NCI-H774 (cell line): ENCODE results near the gene PTBP1.
"Not testable (repeated sequence)": the region's sequence is repeated elsewhere in the genome, so short reads cannot be mapped to it uniquely, and the experiment has no call there.

ENCODE experiments used
- DNase-seq: peaks from one replicate; lab custom pipeline; 2025; lab: John Stamatoyannopoulos, UW

PTBP1 gene

DNA sequence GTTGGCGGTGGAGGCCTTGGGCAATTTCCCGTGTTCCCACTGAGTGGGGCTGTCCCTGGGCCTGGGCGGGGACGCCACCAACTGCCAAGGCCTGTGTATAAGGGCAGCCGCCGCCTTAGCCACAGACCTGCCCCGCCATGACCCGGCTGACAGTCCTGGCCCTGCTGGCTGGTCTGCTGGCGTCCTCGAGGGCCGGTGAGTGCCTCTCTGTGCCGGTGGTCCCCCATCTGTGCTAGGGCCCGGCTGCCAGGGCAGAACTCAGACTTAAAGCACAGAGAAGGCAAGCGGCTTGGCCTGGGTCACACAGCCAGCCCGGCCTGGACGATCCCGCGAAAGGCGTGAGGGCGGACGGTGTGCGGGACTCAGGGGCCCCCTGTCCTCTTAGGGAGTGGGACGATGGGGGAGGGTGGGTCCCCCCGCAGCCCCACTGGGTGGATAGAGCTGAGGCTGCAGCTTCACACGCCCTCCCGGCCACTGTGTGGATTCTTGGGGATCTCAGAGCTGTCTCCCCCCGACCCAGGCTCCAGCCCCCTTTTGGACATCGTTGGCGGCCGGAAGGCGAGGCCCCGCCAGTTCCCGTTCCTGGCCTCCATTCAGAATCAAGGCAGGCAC, 30.6 kb downstream of the PTBP1 start, which contains the start of gene AZU1:
Gene AZU1, plus strand, starts transcription at position 128 of the 612 bp plus-strand sequence. Its CDS starts 10 bp downstream, at position 138.
- no peak for DNase-seq

DNA sequence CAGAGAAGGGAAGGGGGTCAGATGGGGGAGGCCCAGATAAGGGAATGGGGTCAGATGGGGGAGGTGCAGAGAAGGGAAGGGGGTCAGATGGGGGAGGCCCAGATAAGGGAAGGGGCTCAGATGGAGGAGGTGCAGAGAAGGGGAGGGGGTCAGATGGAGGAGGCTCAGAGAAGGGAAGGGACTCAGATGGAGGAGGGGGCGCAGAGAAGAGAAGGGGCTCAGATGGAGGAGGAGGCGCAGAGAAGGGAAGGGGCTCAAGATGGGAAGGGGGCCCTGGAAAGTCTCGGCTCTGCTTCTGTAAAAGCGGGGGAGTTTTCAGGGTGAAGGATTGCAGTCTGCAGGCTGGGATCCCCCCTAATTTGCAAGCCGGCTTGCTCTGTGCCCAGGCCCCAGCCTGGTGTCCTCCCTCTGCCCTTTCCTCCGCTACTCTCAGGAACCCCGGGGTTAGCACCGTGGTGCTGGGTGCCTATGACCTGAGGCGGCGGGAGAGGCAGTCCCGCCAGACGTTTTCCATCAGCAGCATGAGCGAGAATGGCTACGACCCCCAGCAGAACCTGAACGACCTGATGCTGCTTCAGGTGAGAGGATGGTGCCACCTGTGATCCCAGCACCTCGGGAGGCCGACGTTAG, 32.0 kb downstream of the PTBP1 start:
- DNase-seq: no peak

DNA sequence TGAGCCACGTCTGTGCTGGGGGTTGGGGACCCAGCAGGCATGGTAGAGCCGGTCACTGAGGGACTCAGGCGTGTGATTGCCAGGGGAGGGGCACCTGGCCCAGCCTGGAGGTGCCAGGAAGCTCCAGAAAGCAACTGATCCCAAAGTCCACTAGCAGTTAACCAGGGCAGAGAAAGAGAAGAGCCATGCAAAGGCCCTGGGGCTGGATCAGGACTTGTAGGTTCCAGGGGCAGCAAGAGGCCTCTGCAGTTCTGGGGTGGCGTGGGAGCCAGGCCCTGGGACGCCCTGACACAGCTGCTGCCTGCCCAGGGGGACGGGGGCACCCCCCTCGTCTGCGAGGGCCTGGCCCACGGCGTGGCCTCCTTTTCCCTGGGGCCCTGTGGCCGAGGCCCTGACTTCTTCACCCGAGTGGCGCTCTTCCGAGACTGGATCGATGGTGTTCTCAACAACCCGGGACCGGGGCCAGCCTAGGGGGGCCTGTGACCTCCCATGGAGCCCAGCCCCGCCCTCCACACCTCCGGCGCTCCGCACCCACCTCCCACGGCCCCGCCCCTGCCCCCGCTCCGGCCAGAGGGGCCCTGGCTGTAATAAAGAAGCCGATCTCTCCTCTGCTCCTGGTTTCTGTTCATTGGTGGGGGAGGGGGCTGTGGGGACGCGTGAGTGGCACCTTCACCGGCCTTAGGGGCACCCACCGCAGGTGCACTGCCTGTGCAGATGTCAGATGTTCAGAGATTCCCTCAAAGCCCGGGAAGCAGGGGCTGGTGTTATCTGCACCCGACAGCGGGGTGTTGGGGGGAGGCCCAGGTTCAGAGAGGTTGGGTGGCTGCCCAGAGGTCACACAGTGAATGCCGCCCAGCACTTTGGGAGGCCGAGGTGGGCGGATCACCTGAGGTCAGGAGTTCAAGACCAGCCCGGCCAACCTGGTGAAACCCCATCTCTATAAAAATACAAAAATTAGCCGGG, 34.4 kb downstream of the PTBP1 start:
- no peak for DNase-seq

DNA sequence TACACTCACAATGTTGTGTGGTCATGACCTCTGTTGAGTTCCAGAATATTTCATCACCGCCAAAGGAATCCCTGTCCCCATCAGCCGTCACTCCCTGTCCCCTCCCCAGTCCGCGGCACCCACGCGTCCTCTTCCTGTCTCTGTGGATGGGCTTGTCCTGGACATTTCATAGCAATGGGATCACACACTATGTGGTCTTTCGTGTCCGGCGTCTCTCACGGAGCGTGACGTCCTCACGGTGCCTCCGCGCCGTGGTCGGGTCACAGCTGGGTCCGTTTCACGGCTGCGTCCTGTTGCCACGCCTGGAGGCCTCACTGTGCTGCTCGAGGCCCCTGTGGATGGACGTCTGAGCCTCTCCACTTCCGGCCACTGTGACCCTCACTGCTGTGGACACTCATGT, 37.0 kb downstream of the PTBP1 start:
- DNase-seq: no peak

DNA sequence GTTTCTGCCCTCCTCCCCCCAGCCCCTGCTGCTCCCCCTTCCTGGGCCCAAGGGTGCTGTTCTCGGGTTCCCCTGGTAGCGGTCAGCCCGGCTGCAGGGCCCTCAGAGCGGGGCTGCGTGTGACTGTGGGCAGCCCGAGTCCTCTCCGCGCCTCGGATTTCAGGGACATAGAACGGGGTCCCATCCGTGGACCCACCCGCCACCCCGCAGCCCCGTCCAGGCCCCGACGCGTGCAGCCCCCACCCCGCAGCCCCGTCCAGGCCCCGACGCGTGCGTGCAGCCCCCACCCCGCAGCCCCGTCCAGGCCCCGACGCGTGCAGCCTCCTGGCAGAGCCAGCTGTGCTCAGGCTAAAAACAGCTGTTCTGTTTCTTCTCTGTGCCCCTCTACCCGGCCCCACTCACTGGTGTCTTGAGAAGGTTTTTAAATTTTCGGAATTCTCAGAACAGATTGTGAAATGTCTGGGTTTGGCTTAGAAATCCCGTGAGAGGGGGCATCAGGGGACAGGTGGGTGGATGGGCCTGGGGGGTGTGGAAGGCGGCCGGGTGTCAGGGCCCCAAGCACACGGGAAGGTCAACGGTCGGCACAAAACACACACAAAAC, 38.1 kb downstream of the PTBP1 start:
- no peak for DNase-seq

DNA sequence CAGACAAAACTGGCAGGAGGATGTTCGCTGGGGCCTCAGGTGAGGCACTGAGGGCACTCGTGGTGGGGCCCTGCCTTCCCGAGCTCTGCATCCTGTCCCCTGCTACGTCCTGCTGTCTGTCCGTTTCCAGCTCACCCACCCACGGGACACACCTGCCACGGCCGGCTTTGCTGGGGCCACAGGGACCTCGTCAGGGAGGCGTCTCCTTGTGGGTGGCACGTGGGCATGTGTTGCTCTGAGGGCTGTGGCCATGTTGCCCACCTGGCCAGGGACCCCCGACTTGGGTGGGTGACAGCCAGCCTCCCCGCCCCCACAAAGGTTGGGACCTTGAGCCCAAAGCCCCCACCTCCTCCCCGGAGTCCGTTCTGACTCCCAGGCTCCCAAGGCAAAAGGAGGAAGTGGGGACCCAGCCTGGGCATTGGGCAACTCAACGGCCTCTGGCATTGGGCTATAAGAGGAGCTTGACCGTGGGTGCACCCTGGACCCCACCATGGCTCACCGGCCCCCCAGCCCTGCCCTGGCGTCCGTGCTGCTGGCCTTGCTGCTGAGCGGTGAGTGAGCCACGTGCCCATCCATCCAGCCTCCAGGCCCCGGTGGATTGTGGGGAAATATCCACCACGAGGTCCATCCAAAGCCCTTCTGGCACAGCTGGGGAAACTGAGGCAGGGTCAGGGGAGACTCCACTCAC, 43.4 kb downstream of the PTBP1 start, which contains the start of gene PRTN3:
Gene PRTN3, plus strand, starts transcription at position 481 of the 688 bp plus-strand sequence. Its CDS starts 10 bp downstream, at position 491.
- DNase-seq: no peak

DNA sequence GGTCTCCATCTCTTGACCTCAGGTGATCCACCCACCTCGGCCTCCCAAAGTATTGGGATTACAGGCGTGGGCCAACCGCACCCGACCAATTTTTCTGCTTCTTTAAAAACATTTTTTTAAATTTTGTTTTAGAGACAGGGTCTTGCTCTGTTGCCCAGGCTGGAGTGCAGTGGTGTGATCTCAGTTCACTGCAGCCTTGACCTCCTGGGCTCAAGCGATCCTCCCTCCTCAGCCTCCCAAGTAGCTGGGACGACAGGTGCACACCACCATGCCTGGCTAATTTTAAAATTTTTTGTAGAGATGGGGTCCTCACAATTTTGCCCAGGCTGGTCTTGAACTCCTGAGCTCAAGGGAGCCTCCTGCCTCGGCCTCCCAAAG, 45.5 kb downstream of the PTBP1 start:
- DNase-seq: not testable (repeated sequence)

DNA sequence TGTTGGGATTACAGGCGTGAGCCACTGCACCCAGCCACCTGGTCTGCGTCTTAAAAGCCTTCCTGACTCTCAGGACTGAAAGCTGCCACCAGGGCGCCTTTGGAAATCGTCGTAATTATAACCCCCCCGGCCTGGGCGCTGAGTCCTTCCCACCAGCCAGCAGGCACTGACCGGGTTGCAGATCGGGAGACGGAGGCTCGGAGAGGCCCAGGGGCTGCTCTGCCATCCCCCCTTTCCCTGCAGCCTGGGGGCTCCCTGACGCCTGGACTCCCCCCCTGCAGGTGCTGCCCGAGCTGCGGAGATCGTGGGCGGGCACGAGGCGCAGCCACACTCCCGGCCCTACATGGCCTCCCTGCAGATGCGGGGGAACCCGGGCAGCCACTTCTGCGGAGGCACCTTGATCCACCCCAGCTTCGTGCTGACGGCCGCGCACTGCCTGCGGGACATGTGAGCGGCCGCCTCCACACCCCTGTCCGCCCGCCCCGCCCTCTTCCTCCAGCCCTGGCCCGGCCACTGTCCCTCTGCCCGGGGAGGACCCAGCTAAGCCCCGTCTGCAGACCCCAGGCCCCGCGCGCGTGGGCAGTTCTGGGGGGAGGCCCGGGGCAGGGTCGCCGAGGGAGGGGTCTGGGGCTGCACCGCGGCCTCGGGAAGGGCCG, 46.1 kb downstream of the PTBP1 start:
- peak; percentile 9 for DNase-seq

DNA sequence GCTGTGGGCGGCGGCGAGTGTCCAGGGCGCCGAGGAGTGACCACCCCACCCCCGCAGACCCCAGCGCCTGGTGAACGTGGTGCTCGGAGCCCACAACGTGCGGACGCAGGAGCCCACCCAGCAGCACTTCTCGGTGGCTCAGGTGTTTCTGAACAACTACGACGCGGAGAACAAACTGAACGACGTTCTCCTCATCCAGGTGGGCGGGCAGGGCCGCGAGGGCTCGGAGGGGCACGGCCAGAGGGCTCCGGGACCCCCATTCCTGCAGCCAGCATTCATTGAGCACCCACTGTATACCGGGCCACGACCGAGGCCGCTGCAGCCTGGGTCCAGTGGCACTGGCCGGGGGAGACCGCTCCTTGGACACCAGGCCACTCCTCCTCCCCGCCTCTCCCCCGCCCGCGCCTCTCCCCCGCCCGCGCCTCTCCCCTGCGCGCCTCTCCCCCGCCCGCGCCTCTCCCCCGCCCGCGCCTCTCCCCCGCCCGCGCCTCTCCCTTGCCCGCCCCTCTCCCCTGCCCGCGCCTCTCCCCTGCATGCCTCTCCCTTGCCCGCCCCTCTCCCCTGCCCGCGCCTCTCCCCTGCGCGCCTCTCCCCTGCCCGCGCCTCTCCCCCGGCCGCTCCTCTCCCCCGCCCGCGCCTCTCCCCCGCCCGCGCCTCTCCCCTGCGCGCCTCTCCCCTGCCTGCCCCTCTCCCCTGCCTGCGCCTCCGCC, 46.7 kb downstream of the PTBP1 start:
- DNase-seq: no peak

DNA sequence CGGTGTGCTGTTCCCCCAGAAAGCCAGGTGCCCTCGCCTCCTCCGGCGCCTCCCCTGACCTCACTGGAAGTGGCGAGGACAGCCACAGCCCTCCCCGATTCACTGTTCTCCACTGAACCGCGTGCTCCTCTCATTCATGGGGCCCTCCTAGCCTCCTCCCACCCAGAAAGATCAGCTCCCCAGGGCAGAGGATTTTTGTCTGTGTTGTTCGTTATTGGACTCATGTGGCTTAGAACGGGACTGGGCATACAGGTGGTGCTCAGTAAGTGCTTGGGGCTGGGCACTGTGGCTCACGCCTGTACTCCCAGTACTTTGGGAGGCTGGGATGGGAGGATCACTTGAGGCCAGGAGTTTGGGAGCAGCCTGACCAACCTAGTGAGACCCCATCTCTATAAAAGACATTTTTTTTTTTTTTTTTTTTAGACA, 47.3 kb downstream of the PTBP1 start:
- no peak for DNase-seq

DNA sequence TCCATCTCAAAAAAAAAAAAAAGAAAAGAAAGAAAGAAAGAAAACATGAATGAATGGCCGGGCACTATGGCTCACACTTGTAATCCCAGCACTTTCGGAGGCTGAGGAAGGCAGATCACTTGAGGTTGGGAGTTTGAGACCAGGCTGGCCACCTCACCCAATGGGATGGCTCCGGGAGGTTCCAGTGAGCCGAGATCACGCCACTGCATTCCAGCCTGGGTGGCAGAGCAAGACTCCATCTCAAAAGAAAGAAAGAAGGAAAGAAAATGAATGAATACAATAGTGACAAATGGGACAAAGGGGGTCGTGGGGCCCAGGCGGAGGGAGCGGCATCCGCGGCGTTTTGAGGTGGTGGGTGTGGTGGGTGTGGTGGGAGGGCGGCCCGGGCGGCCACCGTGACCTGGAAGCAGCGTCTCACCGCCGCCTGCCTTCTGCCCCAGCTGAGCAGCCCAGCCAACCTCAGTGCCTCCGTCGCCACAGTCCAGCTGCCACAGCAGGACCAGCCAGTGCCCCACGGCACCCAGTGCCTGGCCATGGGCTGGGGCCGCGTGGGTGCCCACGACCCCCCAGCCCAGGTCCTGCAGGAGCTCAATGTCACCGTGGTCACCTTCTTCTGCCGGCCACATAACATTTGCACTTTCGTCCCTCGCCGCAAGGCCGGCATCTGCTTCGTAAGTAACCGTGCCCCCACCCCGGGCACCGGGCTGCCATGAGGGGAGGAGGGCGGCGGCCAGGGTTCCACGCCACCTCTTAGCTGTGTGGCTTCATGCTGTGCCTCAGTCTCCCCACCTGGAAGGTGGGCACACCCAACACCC, 48.7 kb downstream of the PTBP1 start:
- no peak for DNase-seq

DNA sequence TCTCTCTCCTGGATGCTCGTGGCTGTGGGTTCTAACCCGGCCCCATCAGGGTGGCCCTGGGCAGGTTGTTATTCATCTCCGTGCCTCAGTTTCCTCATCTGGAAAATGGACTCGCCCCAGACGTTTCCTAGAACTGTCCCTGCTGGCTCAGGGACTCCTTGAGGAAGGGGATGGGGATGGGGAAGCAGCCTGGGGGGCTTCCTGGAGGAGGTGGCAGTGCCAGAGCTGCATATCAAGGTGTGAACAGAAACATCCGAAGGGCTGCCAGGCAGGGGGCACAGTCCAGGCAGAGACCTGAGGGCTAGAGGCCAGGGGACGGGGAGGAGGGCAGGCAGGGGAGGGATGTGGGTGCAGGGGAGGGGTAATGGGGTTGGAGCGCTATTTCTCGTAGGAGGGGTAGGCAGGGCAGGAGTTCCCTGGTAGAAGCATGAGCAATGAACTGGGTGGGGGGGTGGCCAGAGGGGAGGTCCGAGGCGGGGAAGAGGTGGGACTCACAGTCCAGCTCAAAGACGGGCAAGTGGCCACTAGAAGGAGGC, 51.2 kb downstream of the PTBP1 start:
- no peak for DNase-seq

DNA sequence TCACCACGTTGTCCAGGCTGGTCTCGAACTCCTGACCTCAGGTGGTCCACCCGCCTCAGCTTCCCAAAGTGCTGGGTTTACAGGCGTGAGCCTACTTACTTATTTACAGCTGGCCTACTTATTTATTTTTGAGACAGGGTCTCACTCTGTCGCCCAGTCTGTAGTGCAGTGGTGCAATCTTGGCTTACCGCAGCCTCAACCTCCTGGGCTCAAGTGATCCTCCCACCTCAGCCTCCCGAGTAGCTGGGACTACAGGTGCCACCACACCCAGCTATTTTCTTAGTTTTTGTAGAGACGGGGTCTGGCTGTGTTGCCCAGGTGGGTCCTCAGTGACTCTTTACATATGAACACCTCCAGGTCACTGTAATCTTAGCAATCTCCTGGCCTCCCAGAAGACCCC, 51.9 kb downstream of the PTBP1 start:
- DNase-seq: not testable (repeated sequence)

DNA sequence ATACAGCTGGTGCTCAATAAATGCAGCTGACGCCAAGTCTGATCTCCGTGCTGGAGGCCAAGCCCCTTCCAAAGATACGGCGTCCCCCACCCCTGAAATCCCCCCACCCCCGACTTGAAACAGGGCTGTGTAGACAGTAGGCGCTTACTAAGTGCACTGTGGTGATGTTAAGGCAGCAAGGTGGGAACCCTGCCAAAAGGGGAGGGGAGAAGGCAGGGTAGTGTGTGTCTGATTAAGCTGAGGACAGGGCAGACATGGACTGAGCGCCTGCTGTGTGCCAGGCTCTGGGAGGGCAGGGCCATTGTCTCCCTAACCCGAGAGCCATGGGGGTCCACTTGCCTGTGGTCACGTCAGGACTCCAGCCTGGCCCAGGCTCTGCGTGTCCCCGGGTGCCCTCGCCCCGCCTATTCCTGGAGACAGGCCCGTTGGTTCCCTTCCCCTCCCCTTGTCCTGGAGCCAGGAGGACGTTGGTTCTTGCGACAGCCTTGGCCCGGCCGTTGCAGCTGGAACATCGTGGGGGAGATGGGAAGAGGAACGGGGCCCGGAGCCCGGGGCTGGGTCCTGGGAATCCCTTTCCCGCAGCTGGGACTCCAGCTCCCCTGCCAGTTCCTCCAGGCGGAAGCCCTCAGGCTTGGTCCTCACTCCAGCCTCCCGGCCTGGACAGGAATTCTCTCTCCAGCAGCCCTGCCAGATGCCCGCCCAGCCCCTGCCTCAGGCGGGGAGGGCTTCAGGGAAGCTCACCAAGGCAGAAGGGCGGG, 53.1 kb downstream of the PTBP1 start:
- DNase-seq: peak; percentile 79

DNA sequence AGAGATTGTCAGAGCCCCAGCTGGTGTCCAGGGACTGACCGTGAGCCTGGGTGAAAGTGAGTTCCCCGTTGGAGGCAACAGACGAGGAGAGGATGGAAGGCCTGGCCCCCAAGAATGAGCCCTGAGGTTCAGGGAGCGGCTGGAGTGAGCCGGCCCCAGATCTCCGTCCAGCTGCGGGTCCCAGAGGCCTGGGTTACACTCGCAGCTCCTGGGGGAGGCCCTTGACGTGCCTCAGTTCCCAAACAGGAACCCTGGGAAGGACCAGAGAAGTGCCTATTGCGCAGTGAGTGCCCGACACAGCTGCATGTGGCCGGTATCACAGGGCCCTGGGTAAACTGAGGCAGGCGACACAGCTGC, 53.7 kb downstream of the PTBP1 start:
- DNase-seq: no peak

DNA sequence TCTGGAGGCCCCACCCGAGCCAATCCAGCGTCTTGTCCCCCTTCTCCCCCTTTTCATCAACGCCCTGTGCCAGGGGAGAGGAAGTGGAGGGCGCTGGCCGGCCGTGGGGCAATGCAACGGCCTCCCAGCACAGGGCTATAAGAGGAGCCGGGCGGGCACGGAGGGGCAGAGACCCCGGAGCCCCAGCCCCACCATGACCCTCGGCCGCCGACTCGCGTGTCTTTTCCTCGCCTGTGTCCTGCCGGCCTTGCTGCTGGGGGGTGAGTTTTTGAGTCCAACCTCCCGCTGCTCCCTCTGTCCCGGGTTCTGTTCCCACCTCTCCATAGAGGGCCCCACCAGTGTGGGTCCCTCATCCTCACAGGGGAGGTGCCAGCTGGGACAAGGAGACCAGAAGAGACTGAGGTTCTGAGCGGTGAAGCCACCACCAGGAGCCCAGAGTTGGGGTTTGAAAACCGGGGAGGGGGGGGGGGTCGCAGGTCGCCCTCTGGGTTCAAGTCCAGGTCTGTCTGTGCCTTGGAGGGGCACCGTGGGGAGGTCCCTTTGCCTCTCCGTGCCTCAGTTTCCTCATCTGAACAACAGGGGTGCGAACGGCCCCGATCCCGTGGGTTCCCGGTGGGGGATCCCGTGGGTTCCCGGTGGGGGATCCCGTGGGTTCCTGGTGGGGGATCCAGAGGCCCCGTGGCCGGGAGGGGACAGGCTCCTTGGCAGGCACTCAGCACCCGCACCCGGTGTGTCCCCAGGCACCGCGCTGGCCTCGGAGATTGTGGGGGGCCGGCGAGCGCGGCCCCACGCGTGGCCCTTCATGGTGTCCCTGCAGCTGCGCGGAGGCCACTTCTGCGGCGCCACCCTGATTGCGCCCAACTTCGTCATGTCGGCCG, 55.1 kb downstream of the PTBP1 start, which contains the start of gene ELANE:
Gene ELANE, plus strand, starts transcription at position 168 of the 878 bp plus-strand sequence. Its CDS starts 26 bp downstream, at position 194.
- DNase-seq: no peak

DNA sequence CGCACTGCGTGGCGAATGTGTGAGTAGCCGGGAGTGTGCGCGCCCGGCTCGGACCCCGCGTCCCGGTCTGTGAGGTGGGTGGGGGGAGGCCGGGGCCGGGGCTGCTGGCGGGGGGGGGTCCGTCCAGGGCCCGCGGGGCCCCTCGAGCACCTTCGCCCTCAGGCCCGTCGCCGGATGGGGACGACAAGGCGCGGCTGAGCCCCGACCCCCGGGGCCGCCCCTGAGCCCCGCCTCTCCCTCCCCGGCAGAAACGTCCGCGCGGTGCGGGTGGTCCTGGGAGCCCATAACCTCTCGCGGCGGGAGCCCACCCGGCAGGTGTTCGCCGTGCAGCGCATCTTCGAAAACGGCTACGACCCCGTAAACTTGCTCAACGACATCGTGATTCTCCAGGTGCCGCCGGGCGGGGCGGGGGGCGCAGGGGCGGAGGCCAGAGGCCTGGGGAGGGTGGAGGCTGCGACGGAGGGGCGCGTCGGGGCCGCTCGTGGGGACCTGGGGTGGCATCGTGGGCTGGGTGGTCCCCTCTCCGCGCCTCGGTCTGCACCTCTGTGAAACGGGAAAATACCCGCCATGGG, 55.8 kb downstream of the PTBP1 start:
- DNase-seq: no peak
